ENCODE data around the gene FUT6.

- no peak for TF ChIP-seq CTCF (IDR thresholded peaks at IDR 0.05; ENCODE audit: low read depth, low read length)
- no peak for TF ChIP-seq POLR2A (IDR thresholded peaks at IDR 0.05; ENCODE audit: extremely low read depth, insufficient read length)
- no peak for TF ChIP-seq MAX (IDR thresholded peaks at IDR 0.05; ENCODE audit: low read depth, low read length)
These were observed 31.5 kb upstream of the FUT6 start for GRCh38 chr19:5870986-5871394.
